GM12872 (cell line): ENCODE measurements around the gene RASAL2.

Source experiments
- TF ChIP-seq, protein P1 (sequence below): IDR thresholded peaks from 3 replicates; pipeline ENCODE4 v1.5.1; 2011; ENCODE audit warnings: low read depth, mild to moderate bottlenecking, low read length, moderate library complexity; ENCODE audit not compliant: insufficient read depth

Gene RASAL2

DNA sequence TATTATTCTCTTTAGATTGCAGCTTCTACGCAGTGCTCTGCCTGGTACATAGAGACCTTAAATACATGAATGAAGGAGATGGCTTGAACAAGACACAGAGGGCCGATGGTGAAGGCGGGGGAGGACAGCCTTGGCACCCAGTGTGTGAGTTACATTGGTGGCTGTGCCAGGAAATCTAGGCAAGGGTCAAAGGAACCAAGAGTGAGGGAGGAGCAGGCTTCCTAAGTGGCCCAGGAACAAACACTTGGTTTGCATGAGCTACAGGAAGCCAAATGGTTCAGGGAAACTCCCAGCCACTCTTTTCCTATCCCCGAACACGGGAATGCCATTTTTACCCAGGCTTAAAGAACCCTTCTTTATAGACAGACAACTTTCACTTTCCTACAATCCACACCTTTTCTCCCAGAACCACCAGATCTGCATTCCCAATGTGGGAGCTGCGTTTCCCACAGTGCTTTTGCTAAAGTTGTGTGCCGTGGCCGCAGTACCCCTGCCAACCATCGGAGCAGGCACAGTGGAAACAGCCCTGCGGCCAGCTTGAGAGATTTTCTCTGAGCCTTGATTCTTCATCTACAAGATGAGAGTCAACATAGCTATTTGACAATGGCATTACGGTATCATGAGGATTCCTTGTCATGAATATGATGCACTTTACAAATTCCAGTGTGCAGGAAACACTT, 406.3 kb downstream of the RASAL2 start:
- TF ChIP-seq, protein P1, sequence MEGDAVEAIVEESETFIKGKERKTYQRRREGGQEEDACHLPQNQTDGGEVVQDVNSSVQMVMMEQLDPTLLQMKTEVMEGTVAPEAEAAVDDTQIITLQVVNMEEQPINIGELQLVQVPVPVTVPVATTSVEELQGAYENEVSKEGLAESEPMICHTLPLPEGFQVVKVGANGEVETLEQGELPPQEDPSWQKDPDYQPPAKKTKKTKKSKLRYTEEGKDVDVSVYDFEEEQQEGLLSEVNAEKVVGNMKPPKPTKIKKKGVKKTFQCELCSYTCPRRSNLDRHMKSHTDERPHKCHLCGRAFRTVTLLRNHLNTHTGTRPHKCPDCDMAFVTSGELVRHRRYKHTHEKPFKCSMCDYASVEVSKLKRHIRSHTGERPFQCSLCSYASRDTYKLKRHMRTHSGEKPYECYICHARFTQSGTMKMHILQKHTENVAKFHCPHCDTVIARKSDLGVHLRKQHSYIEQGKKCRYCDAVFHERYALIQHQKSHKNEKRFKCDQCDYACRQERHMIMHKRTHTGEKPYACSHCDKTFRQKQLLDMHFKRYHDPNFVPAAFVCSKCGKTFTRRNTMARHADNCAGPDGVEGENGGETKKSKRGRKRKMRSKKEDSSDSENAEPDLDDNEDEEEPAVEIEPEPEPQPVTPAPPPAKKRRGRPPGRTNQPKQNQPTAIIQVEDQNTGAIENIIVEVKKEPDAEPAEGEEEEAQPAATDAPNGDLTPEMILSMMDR, result peak; percentile 27; the same call in 2 of the 3 replicates

DNA sequence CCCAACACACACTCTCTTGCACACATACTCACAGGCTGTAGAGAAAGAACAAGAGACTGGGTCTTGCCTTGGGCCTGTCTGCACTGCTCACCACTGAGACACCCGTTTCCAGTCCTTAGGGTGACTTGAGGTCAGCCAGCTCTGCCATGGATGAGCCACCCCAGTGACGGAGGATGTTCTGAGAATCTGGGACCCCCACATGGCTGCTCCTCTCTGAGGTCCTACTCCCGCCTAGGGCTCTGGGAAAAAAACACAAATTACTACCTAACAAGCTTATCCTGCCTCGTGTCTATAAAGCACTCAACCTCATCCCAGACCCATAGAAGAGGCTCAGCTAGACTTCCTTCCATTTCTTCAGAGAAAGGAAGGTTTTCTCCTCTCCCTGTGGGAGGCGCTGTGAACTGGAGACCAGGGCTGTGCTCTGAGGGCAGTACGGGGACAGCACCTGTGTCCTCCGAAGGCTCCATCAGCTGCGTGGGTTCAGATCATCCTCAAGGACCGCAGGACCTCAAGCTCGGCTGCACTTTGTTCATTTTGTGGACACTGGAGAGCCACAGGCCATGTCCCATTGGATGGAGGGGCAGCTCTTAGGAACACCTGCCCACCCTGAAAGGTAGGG, 407.1 kb downstream of the RASAL2 start:
- TF ChIP-seq, protein P1, result peak; percentile 23; the same call in 1 of the 3 replicates

DNA sequence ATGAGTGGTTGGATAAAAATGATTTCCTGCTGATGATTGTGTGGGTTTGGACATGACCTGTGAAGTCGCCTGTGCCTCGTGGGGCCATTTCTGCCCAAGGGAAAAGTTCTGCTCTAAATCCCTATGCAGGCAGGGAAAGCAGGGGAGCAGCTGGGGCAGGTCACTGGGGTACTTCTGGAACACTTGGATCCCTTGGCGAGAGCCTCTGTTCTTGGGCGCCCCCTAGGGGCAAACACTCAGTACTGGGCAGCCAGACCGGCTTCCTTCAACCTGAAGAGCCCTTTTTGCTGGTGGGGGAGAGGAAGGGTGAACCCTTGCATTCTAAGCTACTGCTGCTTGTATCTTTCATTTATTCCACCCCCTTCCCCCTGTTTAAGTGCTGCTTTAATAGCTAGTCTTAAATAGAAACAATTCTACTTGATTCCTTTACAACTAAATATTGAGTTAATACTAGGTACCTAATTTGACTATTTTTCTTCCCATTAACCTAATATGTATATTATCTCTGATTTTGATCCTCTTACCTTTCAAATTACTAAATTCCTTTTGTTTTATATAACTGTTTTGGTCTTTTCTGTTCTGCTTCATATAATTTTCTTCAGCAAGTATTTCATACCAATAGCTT, 407.9 kb downstream of the RASAL2 start:
- TF ChIP-seq, protein P1, result peak; percentile 97

DNA sequence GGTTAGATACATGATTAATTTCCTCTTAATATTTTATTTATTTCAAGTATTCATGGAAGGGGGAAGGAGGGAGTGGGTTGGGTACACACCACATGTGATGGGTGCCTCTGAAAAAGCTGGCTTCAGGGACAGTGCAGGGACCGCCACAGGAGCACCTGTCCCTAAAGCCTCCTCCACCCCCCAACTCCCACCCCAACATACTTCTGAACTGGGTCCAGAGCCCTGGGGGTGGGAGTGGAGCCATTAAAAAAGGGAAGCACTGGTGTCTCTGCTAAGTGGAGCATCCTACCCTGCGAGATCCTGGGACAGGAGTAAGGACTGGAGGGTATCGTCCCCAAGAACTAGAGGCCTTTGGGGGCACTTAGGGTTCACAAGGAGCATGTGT, 408.4 kb downstream of the RASAL2 start:
- TF ChIP-seq, protein P1, result no peak

DNA sequence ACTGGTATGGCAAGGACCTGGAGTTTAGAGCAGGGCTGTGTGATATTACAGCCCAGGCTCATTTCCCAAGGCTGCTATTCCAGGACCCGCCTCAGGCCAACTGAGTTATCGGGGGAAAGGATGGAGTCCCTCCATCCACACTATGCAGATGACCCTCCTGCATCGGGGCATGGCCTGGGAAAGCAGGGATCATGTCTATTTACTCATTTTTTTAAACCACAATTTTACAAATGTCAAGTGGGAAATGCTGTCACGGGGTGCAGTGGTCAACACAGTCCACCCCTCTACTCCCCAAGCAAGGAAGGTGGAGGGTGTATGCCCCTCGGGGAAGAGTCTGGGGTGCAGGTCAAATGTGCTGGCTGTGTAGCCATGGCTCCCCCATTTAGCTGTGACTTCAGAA, 409.0 kb downstream of the RASAL2 start:
- TF ChIP-seq, protein P1, result no peak

DNA sequence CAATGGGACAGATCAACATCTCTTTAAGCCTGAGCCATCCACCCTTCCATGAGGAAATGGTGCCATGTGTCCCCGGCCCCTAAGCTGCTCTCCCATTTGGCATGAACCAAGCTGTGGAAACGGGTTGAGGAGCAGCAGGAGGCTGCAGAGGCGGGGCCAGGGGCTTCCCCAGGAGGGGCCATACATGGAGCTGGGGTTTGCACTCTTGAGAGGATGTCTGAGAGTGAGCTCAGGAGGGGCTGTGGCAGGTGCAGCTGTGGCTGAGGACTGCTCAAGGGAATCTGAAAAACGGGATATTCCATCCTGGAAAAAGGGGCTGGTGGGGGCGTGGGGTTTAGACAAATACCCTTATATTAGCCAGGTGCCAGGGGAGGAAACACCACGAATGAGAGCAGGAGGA, 409.9 kb downstream of the RASAL2 start:
- TF ChIP-seq, protein P1, result no peak

DNA sequence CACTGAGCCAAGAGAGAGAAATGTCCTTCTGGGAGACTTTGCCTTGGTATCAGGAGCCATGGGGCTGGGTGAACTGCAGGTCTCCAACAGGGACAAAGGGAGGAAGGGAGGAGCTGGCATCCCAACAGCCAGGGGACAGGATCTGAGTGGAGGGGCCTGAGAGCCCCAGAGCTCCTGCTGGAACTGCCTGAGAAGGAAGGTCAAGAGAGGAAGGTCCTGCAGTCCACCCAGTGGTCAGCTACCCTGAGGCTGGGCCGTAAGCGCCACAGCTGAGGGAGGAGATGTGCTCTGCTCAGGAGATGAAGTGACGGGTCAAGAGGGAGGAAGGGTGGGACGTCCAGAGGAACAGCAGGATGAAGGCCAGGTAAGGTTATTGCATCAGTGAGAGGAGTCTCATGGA, 410.4 kb downstream of the RASAL2 start:
- TF ChIP-seq, protein P1, result no peak
